ENCODE data around the gene CPED1. TPM values are rescaled to one million over a fixed set of nuclear protein-coding genes. Genes with fewer than 3 reads are reported as not detected.

CPED1 gene
- total and polyA plus RNA-seq, 4 experiments from 2014 or later = 0.32 TPM; not detected in 3

GRCh38 chr7:121297843-121298242 is 309.3 kb downstream of the CPED1 start:
- H3K9me3 Mint-ChIP-seq = peaks cover 0 to 3% (median 0%) of the 10 kb centered on the region in 8 donors
- H3K36me3 ChIP-seq (ENCODE audit: insufficient read depth, low read length) = no peaks in the 10 kb centered on the region
- H3K36me3 Mint-ChIP-seq = no peaks in the 10 kb centered on the region
- H3K27me3 Mint-ChIP-seq = peaks cover 3% of the 10 kb centered on the region in 2 donors
- H3K4me1 ChIP-seq (ENCODE audit: insufficient read depth, low read length) = no peaks in the 10 kb centered on the region
- H3K27ac Mint-ChIP-seq = no peak overlapping the region
- H3K4me3 ChIP-seq (ENCODE audit: low read length in 2 of 2) = no peak overlapping the region
- H3K4me1 Mint-ChIP-seq = no peaks in the 10 kb centered on the region
- no peak overlapping the region for H3K4me3 Mint-ChIP-seq
- CTCF ChIA-PET (ENCODE audit: partially characterized antibody) = no interaction called here
- intact Hi-C loops (cut with micrococcal nuclease) = no loop called here
- POLR2A ChIA-PET (ENCODE audit: partially characterized antibody) = no interaction called here
- H3K9me3 ChIP-seq (ENCODE audit: control insufficient read depth in 1 of 2, low read length in 2 of 2) = no peaks in the 10 kb centered on the region
- H3K27me3 ChIP-seq (ENCODE audit: insufficient read depth, low read length) = no peaks in the 10 kb centered on the region
- H3K27ac ChIP-seq (ENCODE audit: low read depth, low read length) = no peak overlapping the region
- no peak for DNase-seq

- POLR2A ChIA-PET (ENCODE audit: partially characterized antibody) = no interaction called here
- H3K36me3 Mint-ChIP-seq = no peaks in the 10 kb centered on the region
Observed at GRCh38 chr7:121298831-121299239, 310.3 kb downstream of the CPED1 start.

GRCh38 chr7:121300685-121301420 is 312.3 kb downstream of the CPED1 start:
- POLR2A ChIA-PET (ENCODE audit: partially characterized antibody) = no interaction called here
- no peaks in the 10 kb centered on the region for H3K36me3 Mint-ChIP-seq
- no peak for DNase-seq
- no peak overlapping the region for H3K4me3 Mint-ChIP-seq
- Histone ChIP-seq H3K27ac (ENCODE audit: low read depth, low read length) (no peak overlapping the region), H3K9me3 (ENCODE audit: control insufficient read depth in 1 of 2, low read length in 2 of 2) (no peaks in the 10 kb centered on the region), H3K4me3 (ENCODE audit: low read length in 2 of 2) (no peak overlapping the region), H3K36me3 (ENCODE audit: insufficient read depth, low read length) (no peaks in the 10 kb centered on the region), H3K4me1 (ENCODE audit: insufficient read depth, low read length) (no peaks in the 10 kb centered on the region), H3K27me3 (ENCODE audit: insufficient read depth, low read length) (no peaks in the 10 kb centered on the region)
- H3K4me1 Mint-ChIP-seq = no peaks in the 10 kb centered on the region
- peaks cover 1 to 2% of the 10 kb centered on the region in 2 donors for H3K27me3 Mint-ChIP-seq
- CTCF ChIA-PET (ENCODE audit: partially characterized antibody) = no interaction called here
- H3K9me3 Mint-ChIP-seq = peaks cover 0 to 3% (median 0%) of the 10 kb centered on the region in 8 donors
- intact Hi-C loops (cut with micrococcal nuclease) = no loop called here
- no peak overlapping the region for H3K27ac Mint-ChIP-seq

More at GRCh38 chr7:121298831-121299239, 310.3 kb downstream of the CPED1 start:
- CTCF ChIA-PET (ENCODE audit: partially characterized antibody) = no interaction called here
- no peak overlapping the region for H3K27ac ChIP-seq (ENCODE audit: low read depth, low read length)
- no peaks in the 10 kb centered on the region for H3K36me3 ChIP-seq (ENCODE audit: insufficient read depth, low read length)
- Mint-ChIP-seq H3K4me3 (no peak overlapping the region), H3K27ac (no peak overlapping the region), H3K4me1 (no peaks in the 10 kb centered on the region), H3K9me3 (peaks cover 0 to 3% (median 0%) of the 10 kb centered on the region in 8 donors), H3K27me3 (peaks cover 3 to 4% of the 10 kb centered on the region in 2 donors)
- no peaks in the 10 kb centered on the region for H3K9me3 ChIP-seq (ENCODE audit: control insufficient read depth in 1 of 2, low read length in 2 of 2)
- H3K27me3 ChIP-seq (ENCODE audit: insufficient read depth, low read length) = no peaks in the 10 kb centered on the region
- no peaks in the 10 kb centered on the region for H3K4me1 ChIP-seq (ENCODE audit: insufficient read depth, low read length)
- no peak overlapping the region for H3K4me3 ChIP-seq (ENCODE audit: low read length in 2 of 2)
- intact Hi-C loops (cut with micrococcal nuclease) = no loop called here
- no peak for DNase-seq

GRCh38 chr7:121301446-121302213 is 313.1 kb downstream of the CPED1 start:
- H3K27ac Mint-ChIP-seq = no peak overlapping the region
- H3K36me3 Mint-ChIP-seq = no peaks in the 10 kb centered on the region
- no peak for DNase-seq
- Histone ChIP-seq H3K4me3 (ENCODE audit: low read length in 2 of 2) (no peak overlapping the region), H3K36me3 (ENCODE audit: insufficient read depth, low read length) (no peaks in the 10 kb centered on the region), H3K27ac (ENCODE audit: low read depth, low read length) (no peak overlapping the region), H3K9me3 (ENCODE audit: control insufficient read depth in 1 of 2, low read length in 2 of 2) (no peaks in the 10 kb centered on the region), H3K4me1 (ENCODE audit: insufficient read depth, low read length) (no peaks in the 10 kb centered on the region), H3K27me3 (ENCODE audit: insufficient read depth, low read length) (no peaks in the 10 kb centered on the region)
- ChIA-PET CTCF (ENCODE audit: partially characterized antibody) (no interaction called here), POLR2A (ENCODE audit: partially characterized antibody) (no interaction called here)
- no peak overlapping the region for H3K4me3 Mint-ChIP-seq
- intact Hi-C loops (cut with micrococcal nuclease) = no loop called here
- H3K4me1 Mint-ChIP-seq = no peaks in the 10 kb centered on the region
- H3K27me3 Mint-ChIP-seq = peaks cover 1 to 6% of the 10 kb centered on the region in 2 donors
- H3K9me3 Mint-ChIP-seq = peaks cover 0 to 3% (median 0%) of the 10 kb centered on the region in 8 donors

- Histone ChIP-seq H3K9me3 (ENCODE audit: control insufficient read depth in 1 of 2, low read length in 2 of 2) (no peaks in the 10 kb centered on the region), H3K4me3 (ENCODE audit: low read length in 2 of 2) (no peak overlapping the region), H3K36me3 (ENCODE audit: insufficient read depth, low read length) (no peaks in the 10 kb centered on the region), H3K27ac (ENCODE audit: low read depth, low read length) (no peak overlapping the region), H3K4me1 (ENCODE audit: insufficient read depth, low read length) (no peaks in the 10 kb centered on the region), H3K27me3 (ENCODE audit: insufficient read depth, low read length) (no peaks in the 10 kb centered on the region)
- no peak for DNase-seq
- Mint-ChIP-seq H3K27ac (no peak overlapping the region), H3K27me3 (peaks cover 2 to 7% of the 10 kb centered on the region in 2 donors), H3K4me1 (no peaks in the 10 kb centered on the region), H3K9me3 (peaks cover 0 to 3% (median 0%) of the 10 kb centered on the region in 8 donors), H3K4me3 (no peak overlapping the region), H3K36me3 (no peaks in the 10 kb centered on the region)
- intact Hi-C loops (cut with micrococcal nuclease) = no loop called here
- POLR2A ChIA-PET (ENCODE audit: partially characterized antibody) = no interaction called here
- CTCF ChIA-PET (ENCODE audit: partially characterized antibody) = no interaction called here
Observed at GRCh38 chr7:121302214-121302745, 313.8 kb downstream of the CPED1 start.

- Histone ChIP-seq H3K4me3 (ENCODE audit: low read length in 2 of 2) (no peak overlapping the region), H3K27ac (ENCODE audit: low read depth, low read length) (no peak overlapping the region), H3K4me1 (ENCODE audit: insufficient read depth, low read length) (no peaks in the 10 kb centered on the region), H3K27me3 (ENCODE audit: insufficient read depth, low read length) (no peaks in the 10 kb centered on the region), H3K9me3 (ENCODE audit: control insufficient read depth in 1 of 2, low read length in 2 of 2) (no peaks in the 10 kb centered on the region), H3K36me3 (ENCODE audit: insufficient read depth, low read length) (no peaks in the 10 kb centered on the region)
- H3K36me3 Mint-ChIP-seq = no peaks in the 10 kb centered on the region
- intact Hi-C loops (cut with micrococcal nuclease) = no loop called here
- H3K27me3 Mint-ChIP-seq = peaks cover 3 to 10% of the 10 kb centered on the region in 2 donors
- H3K4me3 Mint-ChIP-seq = no peak overlapping the region
- H3K27ac Mint-ChIP-seq = no peak overlapping the region
- CTCF ChIA-PET (ENCODE audit: partially characterized antibody) = no interaction called here
- no peak for DNase-seq
- POLR2A ChIA-PET (ENCODE audit: partially characterized antibody) = no interaction called here
- peaks cover 0 to 3% (median 0%) of the 10 kb centered on the region in 8 donors for H3K9me3 Mint-ChIP-seq
- H3K4me1 Mint-ChIP-seq = no peaks in the 10 kb centered on the region
Observed at GRCh38 chr7:121303422-121304101, 315.1 kb downstream of the CPED1 start.

GRCh38 chr7:121304102-121304658 is 315.7 kb downstream of the CPED1 start:
- POLR2A ChIA-PET (ENCODE audit: partially characterized antibody) = no interaction called here
- H3K4me1 ChIP-seq (ENCODE audit: insufficient read depth, low read length) = no peaks in the 10 kb centered on the region
- no peaks in the 10 kb centered on the region for H3K36me3 ChIP-seq (ENCODE audit: insufficient read depth, low read length)
- H3K27ac Mint-ChIP-seq = no peak overlapping the region
- no peaks in the 10 kb centered on the region for H3K4me1 Mint-ChIP-seq
- H3K27me3 ChIP-seq (ENCODE audit: insufficient read depth, low read length) = no peaks in the 10 kb centered on the region
- H3K9me3 ChIP-seq (ENCODE audit: control insufficient read depth in 1 of 2, low read length in 2 of 2) = no peaks in the 10 kb centered on the region
- no peak overlapping the region for H3K4me3 Mint-ChIP-seq
- peaks cover 3 to 10% of the 10 kb centered on the region in 2 donors for H3K27me3 Mint-ChIP-seq
- CTCF ChIA-PET (ENCODE audit: partially characterized antibody) = no interaction called here
- DNase-seq = no peak
- intact Hi-C loops (cut with micrococcal nuclease) = no loop called here
- no peak overlapping the region for H3K4me3 ChIP-seq (ENCODE audit: low read length in 2 of 2)
- H3K36me3 Mint-ChIP-seq = no peaks in the 10 kb centered on the region
- H3K9me3 Mint-ChIP-seq = peaks cover 0 to 3% (median 0%) of the 10 kb centered on the region in 8 donors
- H3K27ac ChIP-seq (ENCODE audit: low read depth, low read length) = no peak overlapping the region
